SU-DHL-6 (cell line): Measurements from ENCODE around the gene GLE1.

ENCODE experiments used
- H2AFZ ChIP-seq: fragments of 200-600 bp; sonication (generic); 2 replicates; pipeline ENCODE4 v1.6.1; 2014; ENCODE audit warnings: low read depth, mild to moderate bottlenecking, moderate library complexity, mixed read lengths, antibody characterized with exemption, low read length; ENCODE audit not compliant: severe bottlenecking
- H3F3A ChIP-seq: fragments of 200-600 bp; shearing (Covaris generic); 2 replicates; pipeline ENCODE4 v1.6.0; 2016; ENCODE audit warnings: antibody characterized with exemption, mild to moderate bottlenecking; ENCODE audit not compliant: insufficient read depth
- H3K27ac ChIP-seq: fragments of 200-600 bp; sonication (generic); 2 replicates; pipeline ENCODE4 v1.5.1; 2016; ENCODE audit warnings: low read depth, mild to moderate bottlenecking, low read length, moderate library complexity, mixed read lengths
- H3K27me3 ChIP-seq: fragments of 200-600 bp; sonication (generic), shearing (Covaris generic); 2 replicates; pipeline ENCODE4 v1.6.0; 2014; ENCODE audit warnings: mild to moderate bottlenecking, low read length
- H3K36me3 ChIP-seq: fragments of 200-600 bp; sonication (generic); 2 replicates; pipeline ENCODE4 v1.6.1; 2014; ENCODE audit warnings: mild to moderate bottlenecking, low read length, mixed read lengths
- H3K4me2 ChIP-seq: fragments of 300-600, 200-600 bp; shearing (Covaris generic), sonication (generic); 2 replicates; pipeline ENCODE4 v1.6.0; 2014; ENCODE audit warnings: low read length, low read depth, mild to moderate bottlenecking; ENCODE audit not compliant: poor library complexity, severe bottlenecking
- H3K4me3 ChIP-seq: fragments of 200-600 bp; sonication (generic); 2 replicates; pipeline ENCODE4 v1.5.1; 2014; ENCODE audit warnings: antibody characterized with exemption, low read length, mild to moderate bottlenecking, mixed read lengths; ENCODE audit not compliant: insufficient read depth, poor library complexity, severe bottlenecking
- H3K79me2 ChIP-seq: fragments of 200-600 bp; sonication (generic); 2 replicates; pipeline ENCODE4 v1.6.1; 2014; ENCODE audit warnings: mild to moderate bottlenecking, low read length, moderate library complexity; ENCODE audit not compliant: insufficient read depth
- H3K9ac ChIP-seq: fragments of 200-600 bp; sonication (generic); 2 replicates; pipeline ENCODE4 v1.7.0; 2014; ENCODE audit warnings: mild to moderate bottlenecking, low read length
- H3K9me2 ChIP-seq: fragments of 200-600 bp; sonication (generic); replicated peaks from 2 replicates; pipeline ENCODE4 v1.6.1; 2014; ENCODE audit warnings: low read length; ENCODE audit not compliant: insufficient read depth
- H3K9me3 ChIP-seq: fragments of 200-600 bp; sonication (generic); 2 replicates; pipeline ENCODE4 v1.6.1; 2014; ENCODE audit warnings: low read length, mixed read lengths; ENCODE audit not compliant: insufficient read depth
- H4K20me1 ChIP-seq: fragments of 200-600 bp; sonication (generic); 2 replicates; pipeline ENCODE4 v1.6.1; 2014; ENCODE audit warnings: low read depth, mild to moderate bottlenecking, antibody characterized with exemption, low read length, moderate library complexity, mixed read lengths
- EZH2phosphoT487 ChIP-seq: fragments of 200-600 bp; sonication (generic), shearing (Covaris generic); conservative IDR thresholded peaks from 2 replicates; pipeline ENCODE4 v1.6.1; 2018; ENCODE audit warnings: mild to moderate bottlenecking, antibody characterized with exemption, low read length, moderate library complexity, mixed read lengths
- TF ChIP-seq, protein P1 (sequence below): fragments of 200-600 bp; sonication (generic); IDR thresholded peaks from one replicate; pipeline ENCODE4 v1.5.1; 2017; ENCODE audit warnings: antibody characterized with exemption, mild to moderate bottlenecking, low read length, moderate library complexity; ENCODE audit not compliant: insufficient read depth, poor library complexity, severe bottlenecking

Gene GLE1

GRCh38 chr9:128469070-128469469, 35.4 kb upstream of the GLE1 start:
- no peak overlapping the region for H2AFZ ChIP-seq
- no peaks in the 10 kb centered on the region for H3K79me2 ChIP-seq
- H4K20me1 ChIP-seq: no peaks in the 10 kb centered on the region
- TF ChIP-seq EZH2phosphoT487: no peak
- TF ChIP-seq, protein P1, sequence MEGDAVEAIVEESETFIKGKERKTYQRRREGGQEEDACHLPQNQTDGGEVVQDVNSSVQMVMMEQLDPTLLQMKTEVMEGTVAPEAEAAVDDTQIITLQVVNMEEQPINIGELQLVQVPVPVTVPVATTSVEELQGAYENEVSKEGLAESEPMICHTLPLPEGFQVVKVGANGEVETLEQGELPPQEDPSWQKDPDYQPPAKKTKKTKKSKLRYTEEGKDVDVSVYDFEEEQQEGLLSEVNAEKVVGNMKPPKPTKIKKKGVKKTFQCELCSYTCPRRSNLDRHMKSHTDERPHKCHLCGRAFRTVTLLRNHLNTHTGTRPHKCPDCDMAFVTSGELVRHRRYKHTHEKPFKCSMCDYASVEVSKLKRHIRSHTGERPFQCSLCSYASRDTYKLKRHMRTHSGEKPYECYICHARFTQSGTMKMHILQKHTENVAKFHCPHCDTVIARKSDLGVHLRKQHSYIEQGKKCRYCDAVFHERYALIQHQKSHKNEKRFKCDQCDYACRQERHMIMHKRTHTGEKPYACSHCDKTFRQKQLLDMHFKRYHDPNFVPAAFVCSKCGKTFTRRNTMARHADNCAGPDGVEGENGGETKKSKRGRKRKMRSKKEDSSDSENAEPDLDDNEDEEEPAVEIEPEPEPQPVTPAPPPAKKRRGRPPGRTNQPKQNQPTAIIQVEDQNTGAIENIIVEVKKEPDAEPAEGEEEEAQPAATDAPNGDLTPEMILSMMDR: no peak
- no peak overlapping the region for H3K27ac ChIP-seq
- no peak overlapping the region for H3K4me2 ChIP-seq
- no peaks in the 10 kb centered on the region for H3K27me3 ChIP-seq
- H3K4me3 ChIP-seq: no peak overlapping the region
- no peaks in the 10 kb centered on the region for H3K9me3 ChIP-seq
- no peak overlapping the region for H3K9ac ChIP-seq
- H3F3A ChIP-seq: no peaks in the 10 kb centered on the region
- H3K36me3 ChIP-seq: 0 out of 2 replicates have a peak, but pooled peaks cover 6% of the 10 kb centered on the region
- H3K9me2 ChIP-seq: no peaks in the 10 kb centered on the region

DNA sequence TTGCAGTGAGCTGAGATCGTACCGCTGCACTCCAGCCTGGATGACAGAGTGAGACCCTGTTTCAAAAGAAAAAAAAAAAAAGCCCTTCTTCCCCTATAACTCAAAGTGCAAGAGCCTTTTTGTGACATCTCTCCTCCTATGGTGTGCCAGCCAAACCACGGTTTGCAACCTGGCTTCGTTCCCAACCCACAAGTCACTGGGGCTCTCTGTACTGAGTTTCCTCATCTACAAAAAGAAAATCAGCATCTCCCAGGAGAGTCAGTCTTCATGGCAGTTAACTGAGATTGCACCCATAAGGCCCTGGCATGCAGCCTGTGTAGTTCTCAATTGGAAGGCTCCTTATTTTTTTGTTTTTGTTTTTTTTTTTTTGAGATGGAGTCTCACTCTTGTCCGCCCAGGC, 34.0 kb upstream of the GLE1 start:
- no peak for TF ChIP-seq EZH2phosphoT487
- TF ChIP-seq, protein P1: no peak
- Histone ChIP-seq H3K27ac (no peak overlapping the region), H3K9me3 (no peaks in the 10 kb centered on the region), H3K36me3 (peaks cover 10% of the 10 kb centered on the region; the same call in 1 of the 2 replicates), H3F3A (no peaks in the 10 kb centered on the region), H3K4me2 (no peak overlapping the region), H3K79me2 (no peaks in the 10 kb centered on the region), H3K27me3 (no peaks in the 10 kb centered on the region), H3K4me3 (no peak overlapping the region), H4K20me1 (no peaks in the 10 kb centered on the region), H3K9ac (no peak overlapping the region), H3K9me2 (no peaks in the 10 kb centered on the region), H2AFZ (no peak overlapping the region)

DNA sequence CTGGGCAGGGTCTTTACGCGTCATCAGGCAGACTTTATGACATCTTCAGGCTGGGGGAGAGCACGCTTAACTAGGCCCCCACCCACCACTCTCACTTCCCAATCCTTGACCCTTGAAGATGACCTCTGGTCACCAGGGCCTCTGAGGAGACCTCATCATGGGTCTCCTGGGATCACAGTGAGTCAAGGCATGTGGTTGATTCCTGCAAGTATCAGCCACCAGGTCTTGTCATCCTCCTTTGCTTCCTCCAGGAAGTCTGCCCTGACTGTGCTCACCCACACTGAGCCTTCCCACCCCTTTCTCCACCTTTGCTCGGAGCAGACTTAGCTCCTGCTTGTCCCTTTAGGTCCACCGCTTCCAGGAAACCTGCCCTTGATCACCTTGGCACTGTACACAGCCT, 31.4 kb upstream of the GLE1 start:
- H3K4me3 ChIP-seq: no peak overlapping the region
- H4K20me1 ChIP-seq: no peaks in the 10 kb centered on the region
- peaks cover 7% of the 10 kb centered on the region; the same call in 1 of the 2 replicates for H3K36me3 ChIP-seq
- TF ChIP-seq, protein P1: no peak
- no peak for TF ChIP-seq EZH2phosphoT487
- H3K9ac ChIP-seq: no peak overlapping the region
- no peaks in the 10 kb centered on the region for H3K79me2 ChIP-seq
- no peaks in the 10 kb centered on the region for H3K27me3 ChIP-seq
- H3K9me3 ChIP-seq: no peaks in the 10 kb centered on the region
- no peak overlapping the region for H3K27ac ChIP-seq
- H2AFZ ChIP-seq: no peak overlapping the region
- H3K4me2 ChIP-seq: no peak overlapping the region
- no peaks in the 10 kb centered on the region for H3F3A ChIP-seq
- no peaks in the 10 kb centered on the region for H3K9me2 ChIP-seq

GRCh38 chr9:128475867-128476266, 28.7 kb upstream of the GLE1 start:
- no peaks in the 10 kb centered on the region for H4K20me1 ChIP-seq
- no peak overlapping the region for H3K27ac ChIP-seq
- no peaks in the 10 kb centered on the region for H3F3A ChIP-seq
- H3K36me3 ChIP-seq: peaks cover 12% of the 10 kb centered on the region; the same call in 1 of the 2 replicates
- no peaks in the 10 kb centered on the region for H3K9me2 ChIP-seq
- H3K9ac ChIP-seq: no peak overlapping the region
- H2AFZ ChIP-seq: no peak overlapping the region
- no peaks in the 10 kb centered on the region for H3K79me2 ChIP-seq
- H3K27me3 ChIP-seq: no peaks in the 10 kb centered on the region
- TF ChIP-seq, protein P1: no peak
- no peak for TF ChIP-seq EZH2phosphoT487
- H3K9me3 ChIP-seq: no peaks in the 10 kb centered on the region
- H3K4me2 ChIP-seq: no peak overlapping the region
- H3K4me3 ChIP-seq: no peak overlapping the region
